ENCODE measurements around the gene CFC1B.
"Not testable (repeated sequence)": the region's sequence is repeated elsewhere in the genome, so short reads cannot be mapped to it uniquely, and the experiment has no call there.

GRCh38 chr2:130491073-130491472 lies 29.9 kb upstream of the CFC1B start:
- not testable (repeated sequence) for TF ChIP-seq CTCF, POLR2A, POLR2AphosphoS5, EP300 (IDR thresholded peaks at IDR 0.05)
